ENCODE measurements around the gene SARNP.
"Not testable (repeated sequence)": the region's sequence is repeated elsewhere in the genome, so short reads cannot be mapped to it uniquely, and the experiment has no call there.

Gene SARNP

GRCh38 chr12:55797068-55797467 lies 20.5 kb downstream of the SARNP start:
- no peak for DNase-seq (ENCODE audit: low read depth in 2 of 2)

- no peak for DNase-seq (ENCODE audit: low read depth in 2 of 2)
These were observed 21.6 kb downstream of the SARNP start for GRCh38 chr12:55795950-55796349.

GRCh38 chr12:55789893-55790292 lies 27.6 kb downstream of the SARNP start:
- no peak for DNase-seq (ENCODE audit: low read depth in 2 of 2)

GRCh38 chr12:55789171-55789570 lies 28.4 kb downstream of the SARNP start:
- no peak for DNase-seq (ENCODE audit: low read depth in 2 of 2)

- no peak for DNase-seq (ENCODE audit: low read depth in 2 of 2)
These were observed 29.0 kb downstream of the SARNP start for GRCh38 chr12:55788546-55788945.

GRCh38 chr12:55780685-55781084 lies 36.8 kb downstream of the SARNP start:
- no peak for DNase-seq (ENCODE audit: low read depth in 2 of 2)

GRCh38 chr12:55777856-55778255 lies 39.7 kb downstream of the SARNP start:
- DNase-seq (ENCODE audit: low read depth in 2 of 2), result no peak

GRCh38 chr12:55771736-55772135 lies 45.8 kb downstream of the SARNP start:
- no peak for DNase-seq (ENCODE audit: low read depth in 2 of 2)

- no peak for DNase-seq (ENCODE audit: low read depth in 2 of 2)
These were observed 50.4 kb downstream of the SARNP start for GRCh38 chr12:55767156-55767555.

GRCh38 chr12:55765736-55766290 lies 51.7 kb downstream of the SARNP start:
- no peak for DNase-seq (ENCODE audit: low read depth in 2 of 2)

- no peak for DNase-seq (ENCODE audit: low read depth in 2 of 2)
These were observed 54.9 kb downstream of the SARNP start for GRCh38 chr12:55762646-55763045.

- peak; percentile 53 to 64 for DNase-seq (ENCODE audit: low read depth in 2 of 2)
These were observed 56.9 kb downstream of the SARNP start for GRCh38 chr12:55760663-55761062.

GRCh38 chr12:55758575-55758974 lies 58.9 kb downstream of the SARNP start:
- DNase-seq (ENCODE audit: low read depth in 2 of 2), result not testable (repeated sequence)

- DNase-seq (ENCODE audit: low read depth in 2 of 2), result no peak
These were observed 59.8 kb downstream of the SARNP start for GRCh38 chr12:55757701-55758100.

GRCh38 chr12:55755246-55755645 lies 62.3 kb downstream of the SARNP start:
- no peak for DNase-seq (ENCODE audit: low read depth in 2 of 2)

- DNase-seq (ENCODE audit: low read depth in 2 of 2), result no peak
These were observed 69.1 kb downstream of the SARNP start for GRCh38 chr12:55748230-55748993.

- DNase-seq (ENCODE audit: low read depth in 2 of 2), result no peak
These were observed 70.7 kb downstream of the SARNP start for GRCh38 chr12:55746913-55747231.

GRCh38 chr12:55746174-55746912 lies 71.2 kb downstream of the SARNP start:
- DNase-seq (ENCODE audit: low read depth in 2 of 2), result no peak

- no peak for DNase-seq (ENCODE audit: low read depth in 2 of 2)
These were observed 72.0 kb downstream of the SARNP start for GRCh38 chr12:55745361-55746173.

- no peak for DNase-seq (ENCODE audit: low read depth in 2 of 2)
These were observed 73.0 kb downstream of the SARNP start for GRCh38 chr12:55744340-55745030.
